RCC 7860 (cell line): ENCODE results near the gene FAM174C.
"Not testable (repeated sequence)": the region's sequence is repeated elsewhere in the genome, so short reads cannot be mapped to it uniquely, and the experiment has no call there.

Experiments used
- DNase-seq: peaks from one replicate; pipeline ENCODE4 v3.0.0-alpha.2; 2015; ENCODE audit warnings: low spot score
- FAIRE-seq: peaks from 2 replicates; lab custom pipeline; 2012; peaks lifted over from hg19 to GRCh38; lab: Jason Lieb, UNC

Gene FAM174C

DNA sequence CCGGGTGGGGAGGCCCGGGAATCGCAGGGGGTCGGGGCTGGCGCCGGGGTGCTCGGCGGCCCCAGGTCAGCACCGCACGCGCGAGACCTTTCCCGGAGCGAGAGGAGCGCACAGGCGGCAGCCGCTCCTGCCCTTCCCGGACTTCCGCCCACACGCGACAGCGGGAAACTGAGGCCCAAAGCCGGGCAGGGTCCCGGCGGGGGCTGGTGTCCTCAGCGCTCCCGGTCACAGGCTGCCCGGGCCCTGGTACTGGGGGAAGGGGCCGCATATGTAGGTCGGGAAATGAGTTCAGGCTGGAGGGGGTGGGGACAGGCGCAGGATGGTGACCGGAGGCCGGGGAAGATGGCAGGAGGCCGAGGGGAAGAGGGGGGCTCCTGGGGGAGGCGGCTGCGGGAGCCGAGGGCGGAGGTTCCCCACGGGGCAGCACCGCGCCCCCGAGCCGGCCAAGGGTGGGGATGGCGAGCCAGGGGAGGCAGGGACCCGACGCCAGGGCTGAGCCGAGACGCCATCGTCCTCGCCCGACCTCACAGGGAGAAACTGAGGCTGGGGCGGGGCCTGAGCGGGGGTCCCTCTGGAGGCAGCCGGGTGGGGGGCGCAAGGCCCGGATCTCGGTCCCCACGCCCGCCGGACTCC, 38.2 kb upstream of the FAM174C start:
- no peak for FAIRE-seq

DNA sequence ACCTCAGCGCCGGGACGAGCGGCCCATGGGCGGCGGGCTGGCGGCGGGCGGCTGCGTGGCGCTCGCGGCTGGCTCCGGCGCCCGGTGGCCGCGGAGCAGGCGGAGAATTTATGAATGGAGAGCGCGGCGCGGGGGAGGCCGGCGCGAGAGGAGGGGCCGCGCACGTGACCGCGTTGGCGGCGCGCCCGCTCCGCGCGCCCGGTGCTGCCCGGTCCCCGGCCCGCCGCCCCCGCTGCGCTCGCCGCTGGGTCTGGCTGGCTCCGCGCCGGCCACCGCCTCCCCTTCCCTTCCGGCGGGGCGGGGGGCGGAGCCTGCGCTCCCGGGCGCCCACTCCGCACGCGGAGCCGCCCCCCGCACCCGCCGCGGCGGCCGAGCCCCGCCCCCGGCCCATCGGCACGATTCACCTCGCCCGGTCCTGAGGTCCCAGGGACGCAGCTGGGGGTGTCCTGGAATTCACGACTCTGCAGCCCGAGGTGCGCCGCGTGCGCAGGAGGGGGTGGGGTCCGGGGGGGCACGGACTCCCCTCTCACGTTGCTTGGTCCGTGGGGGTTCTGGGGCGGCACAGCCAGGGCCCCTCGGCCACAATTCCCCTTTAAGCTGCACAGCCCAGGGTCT, 37.5 kb upstream of the FAM174C start, which contains the start of gene CBARP:
CBARP (minus strand) TSS at position 252 of the 615 bp plus-strand sequence. CDS start 1,905 bp downstream, outside the sequence.
- no peak for FAIRE-seq
- no peak for DNase-seq

More for the DNA sequence above, 38.2 kb upstream of the FAM174C start:
- no peak for DNase-seq

DNA sequence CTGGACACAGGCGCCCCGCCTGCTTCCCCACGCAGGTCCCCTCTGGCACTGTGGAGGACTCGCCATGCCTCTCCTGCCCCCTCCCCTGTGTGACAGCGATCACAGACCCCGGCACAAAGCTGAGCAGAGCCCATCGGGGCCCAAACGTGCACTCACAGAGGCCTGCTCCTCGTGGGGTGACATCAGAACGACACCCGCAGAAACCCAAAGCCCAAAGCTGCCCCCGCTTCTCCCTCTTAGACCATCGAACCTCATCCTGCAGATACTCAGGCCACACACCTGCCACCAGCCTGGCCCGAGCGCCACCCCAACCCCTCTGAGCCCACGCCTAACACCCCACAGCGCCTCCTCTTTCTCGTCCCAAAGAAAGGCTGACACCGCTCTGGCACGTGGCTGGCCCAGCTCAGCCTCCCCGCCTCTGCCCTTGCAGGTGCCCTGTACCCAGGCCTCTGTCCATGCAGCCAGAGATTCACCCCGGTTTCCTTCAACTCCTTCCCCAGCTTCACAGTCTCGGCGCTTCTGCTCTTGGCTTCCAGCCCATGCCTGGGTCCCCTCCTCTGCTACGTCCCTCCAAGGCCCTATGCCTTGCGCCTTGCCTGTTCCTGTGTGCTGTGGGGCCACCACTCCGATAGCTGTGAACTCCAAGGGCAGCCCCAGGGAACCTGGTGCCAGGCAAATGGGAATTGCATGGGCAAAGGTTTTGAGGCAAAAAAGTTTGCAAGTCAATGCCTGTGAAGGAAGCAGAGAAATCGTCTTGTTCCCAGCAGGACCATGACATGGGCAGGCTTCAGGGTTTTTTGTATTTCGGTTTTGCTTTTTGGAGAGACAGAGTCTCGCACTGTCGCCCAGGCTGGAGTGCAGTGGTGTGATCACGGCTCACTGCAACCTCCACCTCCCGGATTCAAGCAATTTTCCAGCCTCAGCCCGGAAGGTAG, 36.7 kb upstream of the FAM174C start:
- FAIRE-seq (no peak), DNase-seq (no peak)

DNA sequence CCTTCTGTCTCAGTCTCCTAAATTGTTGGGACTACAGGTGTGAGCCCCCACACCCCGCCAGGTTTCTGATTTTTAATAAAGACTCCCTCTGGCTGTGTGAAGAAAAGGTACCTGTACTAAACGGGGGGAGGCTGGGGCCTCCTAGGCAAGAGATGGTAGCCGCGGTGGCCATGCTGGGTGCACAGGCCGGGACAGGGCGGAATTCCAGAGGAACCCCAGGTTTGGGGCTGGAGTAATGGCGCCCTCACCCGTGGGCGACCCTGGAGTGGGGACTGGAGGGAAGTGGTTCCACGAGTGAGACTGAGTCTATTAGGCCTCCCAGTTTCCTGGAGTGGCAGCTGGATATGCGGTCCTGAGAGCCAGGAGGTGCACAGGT, 35.9 kb upstream of the FAM174C start:
- no peak for DNase-seq
- FAIRE-seq = no peak

DNA sequence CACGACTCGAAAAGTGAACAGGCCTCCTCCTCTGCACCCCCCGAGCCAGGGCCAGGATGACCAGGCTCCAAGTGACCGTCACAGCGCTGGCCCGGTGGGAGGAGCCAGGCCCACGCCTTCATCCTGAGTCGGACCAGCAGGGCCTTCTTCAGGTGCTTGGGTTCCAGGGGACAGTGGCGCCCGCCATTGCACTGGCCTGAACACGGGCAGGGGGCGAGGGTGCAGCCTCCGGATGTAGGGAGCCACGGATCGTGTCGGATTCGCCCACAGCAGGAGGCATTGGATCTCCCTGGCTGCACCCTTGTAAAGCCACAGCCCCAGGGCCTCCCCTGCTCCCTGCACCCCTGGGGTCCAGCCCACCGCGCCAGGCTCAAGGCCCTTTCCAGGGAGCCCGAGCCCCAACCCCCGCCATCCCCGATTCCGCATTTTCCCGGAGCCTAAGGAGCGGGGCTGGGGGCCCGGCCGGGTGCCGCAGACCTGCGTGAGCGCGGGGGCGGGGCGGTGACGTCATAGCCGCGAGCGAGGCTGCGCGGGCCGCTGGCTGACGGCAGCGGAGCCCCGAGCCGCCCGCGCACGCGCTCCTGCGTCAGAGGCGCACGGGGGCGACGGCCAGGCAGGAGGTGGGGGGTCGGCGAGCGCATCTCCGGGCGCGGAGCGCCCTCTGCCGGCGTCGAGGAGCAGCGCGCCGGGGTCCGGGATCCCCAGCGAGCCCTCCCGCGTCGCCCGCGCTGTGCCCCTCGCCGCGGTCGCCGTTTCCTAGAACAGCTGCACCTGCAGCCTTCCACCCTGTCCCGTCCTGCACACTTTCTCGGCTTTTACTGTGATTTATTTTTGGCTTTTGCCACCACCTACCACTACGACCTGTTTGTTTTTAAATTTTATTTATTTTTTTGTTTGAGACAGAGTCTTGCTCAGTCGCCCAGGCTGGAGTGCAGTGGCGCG, 35.3 kb upstream of the FAM174C start:
- FAIRE-seq (no peak), DNase-seq (peak; percentile 53)

DNA sequence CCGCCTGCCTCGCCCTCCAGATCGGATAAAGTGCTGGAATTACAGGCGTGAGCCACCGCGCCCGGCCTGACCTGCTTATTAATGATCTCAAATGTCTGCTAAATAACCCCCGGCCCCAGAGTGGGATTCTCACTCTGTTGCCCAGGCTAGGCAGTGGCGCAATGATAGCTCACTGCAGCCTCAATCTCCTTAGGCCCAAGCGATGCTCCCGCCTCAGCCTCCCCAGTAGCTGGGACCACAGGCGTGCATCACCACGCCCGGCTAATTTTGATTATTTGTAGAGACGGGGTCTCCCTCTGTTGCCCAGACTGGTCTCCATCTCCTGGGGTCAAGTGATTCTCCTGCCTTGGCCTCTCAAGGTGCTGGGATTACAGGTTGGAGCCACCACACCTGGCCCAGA, 34.4 kb upstream of the FAM174C start:
- FAIRE-seq (no peak), DNase-seq (no peak)

DNA sequence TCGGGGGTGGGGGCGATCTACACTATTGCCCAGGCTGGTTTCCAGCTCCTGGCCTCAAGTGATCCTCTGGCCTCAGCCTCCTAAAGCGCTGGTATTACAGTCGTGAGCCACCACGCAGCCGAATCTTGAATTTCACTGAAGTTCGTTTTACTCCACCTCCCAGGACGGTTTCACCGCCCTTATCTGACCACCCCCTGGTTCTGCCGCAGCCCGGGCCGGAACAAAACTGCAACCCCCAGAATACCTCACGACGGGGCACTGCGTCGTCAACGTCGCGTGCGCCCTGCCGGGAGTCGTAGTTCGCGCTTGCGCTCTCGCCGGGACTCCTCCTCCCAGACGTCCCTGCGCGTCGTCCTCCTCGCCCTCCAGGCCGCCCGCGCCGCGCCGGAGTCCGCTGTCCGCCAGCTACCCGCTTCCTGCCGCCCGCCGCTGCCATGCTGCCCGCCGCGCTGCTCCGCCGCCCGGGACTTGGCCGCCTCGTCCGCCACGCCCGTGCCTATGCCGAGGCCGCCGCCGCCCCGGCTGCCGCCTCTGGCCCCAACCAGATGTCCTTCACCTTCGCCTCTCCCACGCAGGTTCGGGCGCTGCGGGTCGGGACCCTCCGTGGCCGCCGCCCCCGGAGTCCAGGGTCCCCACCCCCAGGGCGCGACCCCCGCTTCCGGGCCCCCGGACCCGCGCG, 33.8 kb upstream of the FAM174C start, which contains the start of gene ATP5F1D:
ATP5F1D (plus strand) TSS at position 335 of the 679 bp plus-strand sequence; CDS start at position 435, 100 bp downstream.
- FAIRE-seq (peak; percentile 15), DNase-seq (peak; percentile 88)

DNA sequence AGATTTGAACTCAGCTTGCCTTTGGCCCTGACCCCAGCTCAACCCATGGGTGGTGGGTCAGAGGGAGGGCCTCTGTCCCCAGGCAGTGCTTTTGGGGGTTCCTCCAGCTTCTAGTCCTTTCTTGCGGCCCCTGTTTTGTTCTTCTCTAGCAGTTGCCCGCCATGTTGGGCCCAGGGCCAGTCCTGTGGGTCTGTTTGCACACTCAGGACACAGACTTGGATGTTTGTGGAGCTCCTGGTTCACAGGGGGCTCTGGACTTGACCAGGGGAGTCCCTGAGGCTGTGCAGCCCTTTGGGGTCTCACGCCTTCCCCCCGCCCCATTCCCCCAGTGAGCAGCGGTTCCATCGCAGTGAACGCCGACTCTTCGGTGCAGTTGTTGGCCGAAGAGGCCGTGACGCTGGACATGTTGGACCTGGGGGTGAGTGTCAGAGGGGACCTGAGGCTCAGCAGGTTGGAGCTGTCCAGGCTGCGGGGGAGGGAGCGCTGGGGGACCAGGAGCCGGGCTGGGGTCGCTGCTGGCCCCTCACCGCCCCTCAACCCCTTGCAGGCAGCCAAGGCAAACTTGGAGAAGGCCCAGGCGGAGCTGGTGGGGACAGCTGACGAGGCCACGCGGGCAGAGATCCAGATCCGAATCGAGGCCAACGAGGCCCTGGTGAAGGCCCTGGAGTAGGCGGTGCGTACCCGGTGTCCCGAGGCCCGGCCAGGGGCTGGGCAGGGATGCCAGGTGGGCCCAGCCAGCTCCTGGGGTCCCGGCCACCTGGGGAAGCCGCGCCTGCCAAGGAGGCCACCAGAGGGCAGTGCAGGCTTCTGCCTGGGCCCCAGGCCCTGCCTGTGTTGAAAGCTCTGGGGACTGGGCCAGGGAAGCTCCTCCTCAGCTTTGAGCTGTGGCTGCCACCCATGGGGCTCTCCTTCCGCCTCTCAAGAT, 31.3 kb upstream of the FAM174C start:
- no peak for FAIRE-seq

DNA sequence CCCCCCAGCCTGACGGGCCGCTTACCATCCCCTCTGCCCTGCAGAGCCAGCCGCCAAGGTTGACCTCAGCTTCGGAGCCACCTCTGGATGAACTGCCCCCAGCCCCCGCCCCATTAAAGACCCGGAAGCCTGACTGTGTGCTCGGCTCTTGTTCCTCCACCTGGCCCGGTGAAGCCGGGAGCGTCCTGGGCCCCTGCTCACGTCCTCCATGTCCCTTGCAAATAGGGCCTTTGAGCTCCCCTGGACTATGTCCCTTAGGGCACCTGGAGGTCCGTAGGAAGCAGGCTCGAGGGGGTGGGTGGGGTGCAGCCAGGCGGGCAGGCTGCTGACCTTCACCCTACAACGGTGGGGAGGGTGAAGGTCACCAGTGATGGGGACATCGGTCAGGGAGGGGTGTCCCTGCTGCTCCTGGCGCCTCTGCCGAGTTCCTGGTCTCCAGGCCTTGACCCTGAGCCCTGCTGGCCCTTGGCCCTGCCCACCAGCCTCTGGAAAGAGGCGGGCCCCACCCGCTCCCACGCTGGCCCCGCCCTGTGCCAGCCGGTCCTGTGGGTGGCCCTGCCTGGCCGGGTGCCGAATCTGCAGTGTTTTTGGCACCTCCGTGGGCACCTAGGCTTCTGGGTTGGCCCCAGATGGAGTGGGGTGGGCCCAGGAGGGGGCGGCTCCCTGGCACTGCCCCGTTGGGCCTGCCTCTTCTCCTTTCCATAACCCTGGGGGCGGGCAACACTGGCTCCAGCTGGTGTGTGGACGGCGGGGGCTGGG, 30.5 kb upstream of the FAM174C start:
- FAIRE-seq (no peak), DNase-seq (peak; percentile 21)

More for the DNA sequence above, 31.3 kb upstream of the FAM174C start:
- DNase-seq = peak; percentile 64

DNA sequence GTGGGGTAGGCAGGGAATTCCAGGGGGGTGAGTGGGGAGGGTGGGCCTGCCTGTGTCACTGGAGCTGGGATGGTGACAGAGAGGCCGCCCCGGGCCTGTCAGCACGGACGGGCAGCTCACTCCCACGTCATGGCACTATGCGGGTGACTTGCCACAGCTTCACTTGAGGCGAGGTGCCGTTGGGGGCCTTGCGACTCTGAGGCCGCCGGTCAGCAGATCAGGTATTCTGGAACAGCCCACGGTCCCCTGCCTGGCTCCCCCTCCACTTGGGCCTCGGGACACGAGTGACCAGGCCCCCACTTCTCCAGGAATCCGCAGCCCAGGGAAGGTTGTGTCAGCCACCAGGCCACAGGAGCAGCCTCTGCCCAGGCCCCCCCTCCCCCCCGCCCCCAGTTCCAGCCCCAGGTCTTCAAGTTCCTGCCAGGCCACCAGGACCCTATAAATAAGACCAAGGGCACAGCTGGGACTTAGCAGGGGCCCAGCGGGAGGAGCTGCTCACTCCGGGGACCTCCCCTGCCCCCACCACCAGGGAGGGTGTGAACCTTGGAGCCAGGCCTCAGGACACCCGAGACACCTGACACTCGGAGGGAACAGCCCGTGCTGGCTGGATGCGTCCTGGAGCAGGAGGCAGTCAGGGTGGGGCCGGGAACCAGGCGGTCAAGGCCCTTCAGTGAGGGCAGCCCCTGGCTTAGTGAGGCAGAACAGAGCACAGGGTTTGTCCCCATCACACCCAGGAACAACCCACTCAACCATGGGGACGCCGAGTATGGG, 29.7 kb upstream of the FAM174C start:
- FAIRE-seq (no peak), DNase-seq (no peak)

DNA sequence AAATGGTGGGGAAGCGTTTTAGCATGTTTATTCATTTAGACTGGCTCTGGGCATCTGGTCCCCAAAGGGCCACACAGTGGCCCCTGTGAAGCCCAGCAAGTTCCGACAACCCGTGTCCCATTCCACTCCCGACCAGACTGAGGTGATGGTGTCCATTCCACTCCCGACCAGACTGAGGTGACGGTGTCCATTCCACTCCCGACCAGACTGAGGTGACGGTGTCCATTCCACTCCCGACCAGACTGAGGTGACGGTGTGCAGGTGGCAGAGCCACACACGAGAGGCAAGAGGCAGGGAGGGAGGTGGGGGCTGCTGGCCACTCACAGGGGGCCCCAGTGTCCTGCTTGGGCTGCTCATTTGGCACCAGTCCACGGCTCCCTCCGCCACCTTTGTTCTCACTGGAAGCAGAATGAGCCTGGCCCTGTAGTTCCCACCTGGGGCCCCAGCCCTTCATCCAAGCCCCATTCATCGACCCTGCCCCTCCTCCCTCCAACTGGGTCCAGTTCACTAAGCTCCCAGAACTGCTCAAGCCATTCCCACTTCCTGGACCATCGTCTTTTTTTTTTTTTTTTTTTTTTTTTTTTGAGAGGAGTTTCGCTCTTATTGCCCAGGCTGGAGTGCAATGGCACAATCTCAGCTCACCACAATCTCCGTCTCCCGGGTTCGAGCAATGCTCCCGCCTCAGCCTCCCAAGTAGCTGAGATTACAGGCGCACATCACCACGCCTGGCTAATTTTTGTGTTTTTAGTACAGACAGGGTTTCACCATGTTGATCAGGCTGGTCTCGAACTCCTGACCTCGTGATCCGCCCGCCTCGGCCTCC, 28.9 kb upstream of the FAM174C start:
- not testable (repeated sequence) for FAIRE-seq, DNase-seq

DNA sequence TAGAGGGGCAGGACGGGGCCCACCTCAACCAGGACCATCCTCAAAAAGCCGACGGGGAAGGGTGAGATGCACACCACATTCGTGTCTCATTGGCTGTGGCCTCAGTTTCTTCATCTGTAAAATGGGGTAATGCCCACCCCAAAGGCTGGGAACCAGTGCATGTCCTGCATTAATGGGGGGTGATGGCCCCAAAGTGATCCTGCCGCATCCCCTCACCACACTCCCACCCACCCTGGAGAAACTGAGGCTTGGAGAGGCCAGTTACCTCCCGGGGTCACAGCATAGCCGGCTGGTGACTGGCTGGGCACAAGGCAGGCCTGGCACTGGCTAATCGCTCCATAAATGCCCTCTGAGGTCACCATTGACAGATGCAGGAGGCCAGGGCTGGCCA, 27.6 kb upstream of the FAM174C start:
- DNase-seq = no peak
- no peak for FAIRE-seq

DNA sequence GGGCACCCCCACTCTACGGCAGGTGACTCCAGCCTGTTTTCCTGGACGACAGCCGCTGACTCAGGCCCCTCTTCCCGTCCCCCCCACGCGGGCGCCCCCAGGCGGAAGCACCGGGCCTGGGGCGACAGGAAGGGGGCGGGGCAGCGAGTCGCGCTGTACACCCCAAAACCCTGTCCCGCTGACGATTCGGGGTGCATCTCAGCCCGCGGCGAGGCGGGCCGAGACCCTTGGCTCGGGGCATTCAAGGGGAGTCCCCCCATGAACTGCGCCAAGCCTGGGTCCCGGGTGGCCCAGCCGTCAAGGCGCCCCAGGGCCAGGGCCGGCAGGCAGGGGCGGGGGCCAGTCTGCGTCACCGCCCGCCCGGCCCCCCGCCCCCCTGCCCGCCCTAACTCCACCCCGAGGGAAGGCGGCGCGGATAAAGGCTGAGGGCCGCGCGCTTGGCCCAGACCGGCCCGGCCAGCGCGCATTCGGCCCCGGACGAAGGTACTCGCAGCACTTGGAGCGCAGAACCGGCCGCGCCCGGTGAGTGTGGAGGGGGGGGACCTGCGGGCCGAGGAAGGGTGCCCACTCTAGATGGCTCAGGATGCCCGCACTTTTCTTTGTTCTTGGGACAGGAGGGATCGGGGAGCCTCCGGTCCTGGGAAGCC, 27.1 kb upstream of the FAM174C start, which contains the start of gene MIDN:
MIDN (plus strand) TSS at position 445 of the 647 bp plus-strand sequence. CDS start 1,714 bp downstream, outside the sequence.
- no peak for FAIRE-seq
- peak; percentile 85 for DNase-seq

DNA sequence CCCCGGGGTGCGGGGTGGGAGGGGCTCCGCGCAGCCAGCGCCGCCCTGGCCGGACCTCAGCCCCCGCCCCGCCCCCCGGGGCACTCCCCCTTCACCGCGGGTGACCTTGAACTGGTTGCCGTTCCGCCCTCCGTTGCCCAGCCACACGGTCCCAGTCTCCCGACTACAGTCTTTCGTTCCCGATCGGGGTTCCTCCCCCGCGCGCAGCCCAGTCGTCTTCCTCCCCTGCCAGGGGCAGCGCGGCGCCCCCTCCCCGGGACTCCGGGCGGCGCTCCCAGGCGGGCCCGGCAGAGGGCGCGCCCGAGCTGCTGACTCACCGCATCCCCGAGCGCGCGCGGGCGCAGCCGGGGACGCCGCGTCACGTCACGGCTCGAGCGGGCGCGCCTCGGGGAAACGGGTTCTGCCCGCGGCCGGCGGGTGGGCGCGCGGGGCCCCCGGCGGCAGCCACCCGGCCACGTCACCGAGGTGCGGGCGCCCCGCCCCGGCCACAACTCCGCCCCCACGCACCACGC, 26.5 kb upstream of the FAM174C start:
- peak; percentile 60 for DNase-seq
- FAIRE-seq = no peak

DNA sequence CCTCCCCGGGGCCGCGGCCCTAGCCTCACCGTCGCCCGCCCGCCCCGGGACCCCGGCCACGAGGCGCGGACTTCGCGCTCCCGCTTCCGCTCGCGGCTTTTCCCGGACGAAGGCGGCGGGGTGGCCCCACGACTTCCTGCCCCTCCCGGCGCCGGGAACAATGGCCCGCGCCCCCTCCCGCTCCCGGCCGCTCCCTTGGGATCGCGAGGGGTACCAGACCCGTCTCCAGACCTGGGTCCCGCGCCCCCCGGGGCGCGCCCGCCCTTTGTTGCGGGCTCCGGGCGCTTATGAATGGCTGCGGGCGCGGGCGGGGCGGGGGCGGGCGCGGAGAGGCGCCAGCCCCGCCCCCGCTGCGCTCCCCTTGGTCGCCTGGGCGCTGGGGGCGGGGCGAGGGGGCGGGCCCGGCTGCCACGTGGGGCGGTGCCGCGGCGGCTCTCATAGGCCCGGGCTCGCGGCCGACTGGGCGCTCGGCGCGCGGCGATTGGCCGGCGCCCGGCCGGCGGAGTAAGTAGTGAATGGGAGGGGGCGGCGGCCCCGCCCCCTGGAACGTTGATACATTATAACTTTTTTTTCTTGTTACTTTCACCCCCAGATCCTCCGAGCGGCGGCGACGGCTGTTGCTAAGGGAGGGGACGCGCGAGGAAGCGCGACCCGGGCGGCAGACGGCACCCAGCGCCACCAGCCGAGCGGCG, 25.9 kb upstream of the FAM174C start:
- peak; percentile 92 for DNase-seq
- no peak for FAIRE-seq
